ENCODE measurements around the gene SMR3B. TPM values are rescaled to one million over a fixed set of nuclear protein-coding genes. Genes with fewer than 3 reads are reported as not detected.

SMR3B gene
- total RNA-seq, 1 experiment from 2014 or later = not detected

GRCh38 chr4:70372760-70373159 lies 10.2 kb upstream of the SMR3B start:
- H3K56ac ChIP-seq (ENCODE audit: insufficient read length, low read depth, low read length) = no peak overlapping the region
- H3K9ac ChIP-seq (ENCODE audit: extremely low read depth, insufficient read length, low read length) = no peak overlapping the region
- no peak overlapping the region for H3T11ph ChIP-seq (ENCODE audit: low read length)
- H3K4ac ChIP-seq (ENCODE audit: low read depth, low read length) = no peak overlapping the region
- H3K23ac ChIP-seq (ENCODE audit: insufficient read length, low read depth, low read length) = no peak overlapping the region
- H4K20me1 ChIP-seq (ENCODE audit: control insufficient read depth, insufficient read depth, insufficient read length) = no peaks in the 10 kb centered on the region
- H3K9me3 ChIP-seq (ENCODE audit: control insufficient read depth, low read depth, low read length) = no peaks in the 10 kb centered on the region
- no peak overlapping the region for H2BK12ac ChIP-seq (ENCODE audit: insufficient read length, low read depth, low read length)
- Mint-ChIP-seq H3K9me3 (peaks cover 0 to 3% of the 10 kb centered on the region in 2 experiments; a peak in 2 of 5 replicates), H3K4me3 (no peak overlapping the region), H3K27ac (no peak overlapping the region), H3K4me1 (peaks cover 0 to 3% of the 10 kb centered on the region in 2 experiments; a peak in 1 of 4 replicates), H3K36me3 (ENCODE audit: insufficient read depth in 1 of 3, low read depth in 3 of 3) (peaks cover 0 to 4% (median 0%) of the 10 kb centered on the region in 3 experiments; a peak in 1 of 7 replicates), H3K27me3 (ENCODE audit: low read depth) (no peaks in the 10 kb centered on the region)
- H3K23me2 ChIP-seq (ENCODE audit: insufficient read length, low read depth, low read length, poor library complexity, severe bottlenecking) = no peaks in the 10 kb centered on the region
- no peaks in the 10 kb centered on the region for H3K4me1 ChIP-seq (ENCODE audit: insufficient read depth, low read length)
- no peak overlapping the region for H2AK5ac ChIP-seq (ENCODE audit: insufficient read length, low read length)
- H3K27me3 ChIP-seq (ENCODE audit: insufficient read depth, low read length) = no peaks in the 10 kb centered on the region
- H2BK5ac ChIP-seq (ENCODE audit: insufficient read length, low read length) = no peak overlapping the region
- no peak overlapping the region for H4K8ac ChIP-seq (replicated peaks; ENCODE audit: insufficient read length, low read depth, low read length)
- H2BK20ac ChIP-seq (ENCODE audit: low read depth, low read length, poor library complexity, severe bottlenecking) = no peak overlapping the region
- TF ChIP-seq CTCF (conservative IDR thresholded peaks at IDR 0.05) = no peak
- H3K14ac ChIP-seq (ENCODE audit: insufficient read depth, low read length) = no peak overlapping the region
- H2AFZ ChIP-seq (ENCODE audit: low read length) = no peak overlapping the region
- no peaks in the 10 kb centered on the region for H3K79me1 ChIP-seq (ENCODE audit: insufficient read depth, low read depth, low read length, poor library complexity, severe bottlenecking)
- WGBS (ENCODE audit: extremely low coverage, insufficient read length, low lambda C conversion rate) = no CpG with 5 or more reads among the region's 3 CpGs
- H3K79me2 ChIP-seq (ENCODE audit: insufficient read depth, low read length) = no peaks in the 10 kb centered on the region
- H3K27ac ChIP-seq (ENCODE audit: insufficient read length, low read depth, low read length) = no peak overlapping the region
- H4K91ac ChIP-seq (ENCODE audit: insufficient read length, low read depth, low read length) = no peak overlapping the region
- H3K4me2 ChIP-seq (ENCODE audit: insufficient read depth, insufficient read length, low read length) = no peak overlapping the region
- no peak overlapping the region for H2BK15ac ChIP-seq (ENCODE audit: low read depth, low read length)
- DNase-seq = no peak
- H4K5ac ChIP-seq (ENCODE audit: insufficient read length, low read depth, low read length) = no peak overlapping the region
- no peak overlapping the region for H3K18ac ChIP-seq (ENCODE audit: insufficient read length, low read depth, low read length)
- no peak overlapping the region for H2BK120ac ChIP-seq (ENCODE audit: low read depth, low read length, poor library complexity, severe bottlenecking)

Data from H9 (cell line).